GM21576 (cell line): ENCODE results near the gene GALM.
"Not testable (repeated sequence)": the region's sequence is repeated elsewhere in the genome, so short reads cannot be mapped to it uniquely, and the experiment has no call there.

Experiments
- ATAC-seq: cut with Tn5 transposase; IDR thresholded peaks from one replicate; pipeline ENCODE4 v1.9.1; 2021; ENCODE audit warnings: mild to moderate bottlenecking, moderate library complexity; ENCODE audit not compliant: unreplicated experiment

Gene GALM

GRCh38 chr2:38676681-38677080 lies 10.8 kb downstream of the GALM start:
- no peak for ATAC-seq

GRCh38 chr2:38680868-38681267 lies 15.0 kb downstream of the GALM start:
- ATAC-seq, result not testable (repeated sequence)

GRCh38 chr2:38682008-38682575 lies 16.2 kb downstream of the GALM start:
- no peak for ATAC-seq

- ATAC-seq, result not testable (repeated sequence)
Observed at GRCh38 chr2:38682620-38683019, 16.7 kb downstream of the GALM start.

GRCh38 chr2:38683766-38684165 lies 17.9 kb downstream of the GALM start:
- no peak for ATAC-seq

GRCh38 chr2:38685116-38685735 lies 19.3 kb downstream of the GALM start:
- no peak for ATAC-seq

- ATAC-seq, result no peak
Observed at GRCh38 chr2:38690499-38691420, 24.8 kb downstream of the GALM start.

GRCh38 chr2:38691994-38692393 lies 26.1 kb downstream of the GALM start:
- no peak for ATAC-seq

GRCh38 chr2:38692636-38693318 lies 26.9 kb downstream of the GALM start:
- no peak for ATAC-seq

GRCh38 chr2:38697116-38697840 lies 31.4 kb downstream of the GALM start:
- no peak for ATAC-seq

GRCh38 chr2:38698467-38699003 lies 32.6 kb downstream of the GALM start:
- no peak for ATAC-seq

- ATAC-seq, result no peak
Observed at GRCh38 chr2:38700113-38700785, 34.3 kb downstream of the GALM start.

- ATAC-seq, result no peak
Observed at GRCh38 chr2:38700881-38701458, 35.1 kb downstream of the GALM start.

GRCh38 chr2:38701542-38701941 lies 35.6 kb downstream of the GALM start:
- ATAC-seq, result no peak

GRCh38 chr2:38702413-38702812 lies 36.5 kb downstream of the GALM start:
- ATAC-seq, result no peak

GRCh38 chr2:38703336-38703735 lies 37.4 kb downstream of the GALM start:
- not testable (repeated sequence) for ATAC-seq

GRCh38 chr2:38704664-38705063 lies 38.8 kb downstream of the GALM start:
- no peak for ATAC-seq

- ATAC-seq, result no peak
Observed at GRCh38 chr2:38706846-38707345, 41.0 kb downstream of the GALM start.

GRCh38 chr2:38708491-38708890 lies 42.6 kb downstream of the GALM start:
- not testable (repeated sequence) for ATAC-seq
